Astrocyte of the spinal cord (primary cell): ENCODE measurements around the gene ERC2.

ENCODE experiments used
- DNase-seq: peaks from one replicate; pipeline ENCODE4 v3.0.0; 2011; ENCODE audit warnings: low read depth, low spot score
- H3K4me3 ChIP-seq: 2 replicates; pipeline ENCODE4 v1.5.1; 2011; ENCODE audit warnings: low read depth, mild to moderate bottlenecking, low read length, moderate library complexity
- in situ Hi-C: cut with HindIII; loops from 2 replicates; pipeline ENCODE4 v1.10.0; 2017; ENCODE audit warnings: low sequenced_read_pairs
- TF ChIP-seq, protein P1 (sequence below): IDR thresholded peaks from 2 replicates; pipeline ENCODE4 v1.5.1; 2012; ENCODE audit warnings: low read depth, mild to moderate bottlenecking, low read length, inconsistent platforms

Gene ERC2

DNA sequence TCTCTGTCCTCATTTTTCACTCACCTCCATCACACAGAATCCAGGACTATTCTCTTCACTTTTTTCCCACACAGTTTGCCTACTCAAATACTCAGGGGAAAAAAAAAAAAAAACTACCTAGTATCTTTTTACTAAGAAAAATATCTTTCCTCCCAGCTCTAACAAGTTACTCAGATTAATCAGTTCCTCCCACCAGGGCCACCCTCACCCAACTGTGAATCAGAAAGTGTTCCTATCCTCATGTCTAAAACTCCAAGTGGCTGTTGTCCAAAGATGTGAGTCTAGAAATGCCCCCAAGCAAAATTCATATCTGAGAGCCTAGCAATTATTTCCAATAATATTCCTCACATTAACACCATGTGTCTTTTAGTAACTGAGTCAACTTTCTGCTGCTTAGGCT lies 268.0 kb downstream of the ERC2 start:
- no peak for DNase-seq
- in situ Hi-C loops: no loop called here
- TF ChIP-seq, protein P1, sequence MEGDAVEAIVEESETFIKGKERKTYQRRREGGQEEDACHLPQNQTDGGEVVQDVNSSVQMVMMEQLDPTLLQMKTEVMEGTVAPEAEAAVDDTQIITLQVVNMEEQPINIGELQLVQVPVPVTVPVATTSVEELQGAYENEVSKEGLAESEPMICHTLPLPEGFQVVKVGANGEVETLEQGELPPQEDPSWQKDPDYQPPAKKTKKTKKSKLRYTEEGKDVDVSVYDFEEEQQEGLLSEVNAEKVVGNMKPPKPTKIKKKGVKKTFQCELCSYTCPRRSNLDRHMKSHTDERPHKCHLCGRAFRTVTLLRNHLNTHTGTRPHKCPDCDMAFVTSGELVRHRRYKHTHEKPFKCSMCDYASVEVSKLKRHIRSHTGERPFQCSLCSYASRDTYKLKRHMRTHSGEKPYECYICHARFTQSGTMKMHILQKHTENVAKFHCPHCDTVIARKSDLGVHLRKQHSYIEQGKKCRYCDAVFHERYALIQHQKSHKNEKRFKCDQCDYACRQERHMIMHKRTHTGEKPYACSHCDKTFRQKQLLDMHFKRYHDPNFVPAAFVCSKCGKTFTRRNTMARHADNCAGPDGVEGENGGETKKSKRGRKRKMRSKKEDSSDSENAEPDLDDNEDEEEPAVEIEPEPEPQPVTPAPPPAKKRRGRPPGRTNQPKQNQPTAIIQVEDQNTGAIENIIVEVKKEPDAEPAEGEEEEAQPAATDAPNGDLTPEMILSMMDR: no peak
- no peak overlapping the region for H3K4me3 ChIP-seq

DNA sequence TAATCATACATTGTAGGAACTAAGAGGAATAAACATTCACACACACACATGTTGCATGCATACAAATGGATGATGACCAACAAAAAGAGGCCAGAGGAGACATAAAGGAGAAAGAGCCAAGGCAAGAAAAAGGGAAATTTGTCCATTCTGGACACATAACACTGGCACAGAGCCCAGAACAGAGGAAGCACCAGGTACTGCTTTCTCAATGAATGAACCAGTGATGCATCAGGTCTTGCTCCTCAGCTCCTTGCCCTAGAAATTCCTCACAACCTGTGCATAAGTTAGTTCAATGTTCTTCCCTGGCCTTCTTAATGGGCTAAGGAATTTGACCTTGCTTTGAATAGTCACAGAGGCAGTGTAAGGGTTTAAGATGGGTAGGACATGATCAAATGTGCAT lies 270.3 kb downstream of the ERC2 start:
- DNase-seq: no peak
- TF ChIP-seq, protein P1: no peak
- in situ Hi-C loops: no loop called here
- H3K4me3 ChIP-seq: no peak overlapping the region

DNA sequence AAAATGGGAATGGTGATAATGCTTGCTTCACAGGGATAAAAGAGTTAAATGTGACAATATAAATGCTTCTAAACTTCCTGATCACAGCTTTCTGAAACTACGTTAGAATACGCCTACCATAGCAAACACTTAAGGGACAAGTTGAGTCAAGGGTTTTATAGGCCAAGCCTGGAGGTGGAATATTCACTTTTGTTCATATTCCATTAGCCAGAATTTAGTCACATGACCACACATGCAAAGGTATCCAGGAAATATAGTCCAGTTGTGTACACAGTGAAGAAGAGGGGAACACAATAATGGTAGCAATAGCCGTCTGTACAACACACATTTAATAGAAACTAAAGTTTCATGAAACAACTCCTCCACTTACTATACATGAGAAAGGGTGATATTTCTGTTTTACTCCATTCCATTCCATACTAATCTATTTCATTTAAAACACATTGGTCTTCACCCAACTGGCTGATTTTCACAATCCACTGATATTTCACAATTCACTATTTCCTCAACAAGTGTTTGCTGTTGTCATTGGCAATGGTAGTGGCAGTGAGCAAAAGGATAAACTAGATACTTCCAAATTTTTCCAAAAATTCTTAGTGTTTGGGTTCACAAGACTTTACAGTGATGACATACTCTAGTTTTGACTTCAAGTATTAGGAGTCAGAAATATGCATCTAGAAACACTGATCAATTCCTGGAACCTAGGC lies 270.9 kb downstream of the ERC2 start:
- TF ChIP-seq, protein P1: no peak
- no peak for DNase-seq
- no peak overlapping the region for H3K4me3 ChIP-seq
- in situ Hi-C loops: no loop called here

DNA sequence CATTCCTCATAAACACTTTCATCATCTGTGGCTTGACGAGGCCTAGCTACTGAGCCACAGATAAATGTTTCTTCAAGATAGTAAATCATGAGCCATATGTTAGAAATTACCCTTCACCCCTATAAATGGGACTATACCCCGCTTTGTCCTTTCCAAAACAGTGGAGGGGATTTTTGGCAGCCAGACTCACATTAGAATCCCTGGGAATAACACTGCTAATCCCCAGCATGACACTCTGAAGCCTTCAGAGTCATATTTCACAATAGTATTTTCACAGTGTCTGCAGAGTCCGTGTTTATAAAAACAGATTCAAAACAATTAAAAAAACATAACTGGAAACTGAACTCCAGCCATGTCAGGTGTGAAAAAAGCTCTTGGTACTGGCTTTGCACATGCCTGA lies 271.6 kb downstream of the ERC2 start:
- DNase-seq: no peak
- TF ChIP-seq, protein P1: no peak
- in situ Hi-C loops: no loop called here
- no peak overlapping the region for H3K4me3 ChIP-seq

DNA sequence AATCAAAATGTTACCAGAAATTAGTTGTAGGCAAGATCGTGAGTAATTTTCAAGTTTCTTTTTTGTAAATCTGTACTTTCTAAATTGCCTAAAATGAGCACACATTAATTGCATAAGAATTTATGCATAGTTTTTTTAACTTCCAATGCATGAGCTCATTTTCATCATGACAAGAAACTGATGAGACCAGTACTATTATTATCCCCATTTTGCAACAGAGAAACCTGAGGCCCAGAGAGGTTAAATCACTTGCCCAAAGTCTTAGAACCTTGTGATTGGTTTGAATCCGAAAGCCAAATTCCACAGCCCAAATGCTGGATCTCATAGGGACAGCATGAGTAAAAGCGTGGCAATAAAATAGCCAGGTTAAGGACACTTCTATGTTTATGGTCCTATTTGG lies 274.7 kb downstream of the ERC2 start:
- TF ChIP-seq, protein P1: no peak
- in situ Hi-C loops: no loop called here

DNA sequence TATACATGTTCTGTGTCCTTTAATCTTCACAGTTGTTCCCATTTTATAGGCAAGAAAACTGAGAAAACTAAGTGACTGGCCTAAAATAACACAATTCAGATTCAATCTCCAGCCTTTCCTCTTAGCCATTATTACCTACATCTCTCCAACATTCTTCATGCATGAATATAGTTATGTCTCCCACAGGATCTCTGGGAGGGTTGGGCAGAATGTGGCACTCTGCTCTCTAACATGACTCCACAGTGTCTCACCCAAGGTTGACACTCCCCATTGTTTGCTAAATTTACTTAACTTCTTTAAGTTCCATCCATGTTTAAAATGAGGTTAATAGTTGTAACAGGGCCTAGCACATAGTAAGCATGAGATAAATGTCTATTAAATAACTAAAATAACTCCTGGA lies 276.3 kb downstream of the ERC2 start:
- no peak for DNase-seq
- TF ChIP-seq, protein P1: no peak
- in situ Hi-C loops: no loop called here
- H3K4me3 ChIP-seq: no peak overlapping the region

More for the DNA sequence above, 274.7 kb downstream of the ERC2 start:
- no peak overlapping the region for H3K4me3 ChIP-seq
- DNase-seq: no peak
